C4-2B (cell line): ENCODE results near the gene SND1.

ENCODE experiments used
- H3K27ac ChIP-seq: fragments of 450-650 bp; 2 replicates; pipeline ENCODE4 v1.5.1; 2017
- ZFX ChIP-seq: fragments of 450-650 bp; IDR thresholded peaks from 2 replicates; pipeline ENCODE4 v1.6.1; 2017
- TF ChIP-seq, protein P1 (sequence below): fragments of 450-650 bp; conservative IDR thresholded peaks from 2 replicates; pipeline ENCODE4 v1.5.1; 2017; ENCODE audit warnings: mild to moderate bottlenecking

The SND1 gene

DNA sequence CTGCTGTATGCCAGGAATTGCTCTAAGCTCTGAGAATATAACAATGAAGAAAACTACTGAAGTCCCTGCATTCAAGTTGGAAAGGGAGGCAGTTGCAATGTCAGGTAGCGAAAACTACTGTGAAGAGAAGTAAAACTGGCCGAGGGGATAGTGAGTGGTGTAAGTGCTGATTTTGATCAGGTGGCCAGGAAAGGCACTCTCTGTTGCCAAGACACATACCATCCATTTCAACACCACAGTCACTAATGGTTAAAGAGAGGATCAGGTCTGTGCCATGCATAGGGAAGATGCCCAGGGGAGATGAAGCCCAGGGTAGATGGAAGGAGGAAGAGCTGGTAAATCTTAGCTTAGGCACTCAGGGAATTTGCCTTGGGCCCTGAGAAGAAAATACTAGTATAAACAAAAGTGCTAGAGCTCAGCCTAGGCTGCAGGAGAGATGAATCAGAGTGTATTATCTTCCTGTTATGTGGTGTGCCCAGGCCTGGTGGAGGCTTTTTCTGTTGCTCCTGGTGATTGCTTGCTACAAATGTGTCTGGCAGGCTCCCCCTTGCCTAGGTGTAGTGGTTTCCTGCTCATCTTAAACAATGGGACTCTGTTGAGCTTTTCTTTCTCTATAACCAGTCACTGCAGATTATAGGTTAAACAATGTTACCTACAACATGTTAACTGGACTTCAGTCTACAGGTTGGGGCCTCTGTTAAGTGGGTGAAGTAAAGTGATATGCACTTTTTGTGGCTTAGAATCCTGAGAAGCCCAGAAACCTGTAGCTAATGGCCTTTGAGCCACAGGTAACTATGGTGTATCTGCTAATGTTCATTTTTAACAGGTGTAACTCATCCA lies 253.7 kb downstream of the SND1 start:
- H3K27ac ChIP-seq = no peak overlapping the region

DNA sequence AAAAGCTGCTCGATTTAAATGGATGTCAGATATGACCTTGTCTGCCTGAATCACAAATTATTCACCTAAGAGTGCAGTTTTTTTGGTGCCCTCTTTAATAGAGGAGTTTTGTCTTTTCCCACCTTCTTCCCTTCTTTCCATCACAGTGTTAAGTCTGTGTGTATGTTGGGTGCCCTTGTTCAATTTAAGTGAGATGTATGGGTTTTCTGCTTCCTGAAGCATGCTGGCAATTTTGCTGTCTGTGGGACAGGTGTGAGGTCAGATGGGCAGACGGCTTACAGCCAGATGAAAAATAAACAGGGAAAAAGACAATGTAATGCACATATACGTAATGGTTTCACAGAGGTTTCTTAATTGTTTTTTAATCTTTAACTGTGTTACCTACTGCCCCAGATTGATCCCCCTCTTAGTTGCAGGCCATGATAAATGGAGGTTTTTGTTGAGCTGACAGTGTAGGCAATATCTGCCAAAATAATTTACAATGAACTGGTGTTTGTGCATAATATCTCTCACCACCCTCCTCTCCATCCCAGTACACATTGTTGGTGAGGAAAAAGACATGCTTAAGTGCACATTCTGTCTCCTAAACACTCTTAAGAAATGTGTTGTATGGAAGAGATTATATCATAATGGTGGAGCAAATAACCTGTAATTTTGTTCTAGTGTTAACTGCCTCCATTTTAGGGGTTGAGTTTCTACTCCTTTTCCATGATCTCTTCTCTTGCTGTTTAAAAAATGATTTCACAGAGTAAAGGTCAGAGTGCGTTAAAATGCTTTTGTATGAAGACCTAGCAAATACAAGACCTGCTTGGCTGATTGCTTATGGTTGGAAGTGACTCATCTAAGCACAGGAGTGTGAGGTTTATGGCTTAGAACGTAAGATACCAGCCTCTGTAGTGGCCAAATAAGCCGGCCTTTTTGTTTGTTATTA lies 255.4 kb downstream of the SND1 start:
- TF ChIP-seq ZFX = no peak
- TF ChIP-seq, protein P1, sequence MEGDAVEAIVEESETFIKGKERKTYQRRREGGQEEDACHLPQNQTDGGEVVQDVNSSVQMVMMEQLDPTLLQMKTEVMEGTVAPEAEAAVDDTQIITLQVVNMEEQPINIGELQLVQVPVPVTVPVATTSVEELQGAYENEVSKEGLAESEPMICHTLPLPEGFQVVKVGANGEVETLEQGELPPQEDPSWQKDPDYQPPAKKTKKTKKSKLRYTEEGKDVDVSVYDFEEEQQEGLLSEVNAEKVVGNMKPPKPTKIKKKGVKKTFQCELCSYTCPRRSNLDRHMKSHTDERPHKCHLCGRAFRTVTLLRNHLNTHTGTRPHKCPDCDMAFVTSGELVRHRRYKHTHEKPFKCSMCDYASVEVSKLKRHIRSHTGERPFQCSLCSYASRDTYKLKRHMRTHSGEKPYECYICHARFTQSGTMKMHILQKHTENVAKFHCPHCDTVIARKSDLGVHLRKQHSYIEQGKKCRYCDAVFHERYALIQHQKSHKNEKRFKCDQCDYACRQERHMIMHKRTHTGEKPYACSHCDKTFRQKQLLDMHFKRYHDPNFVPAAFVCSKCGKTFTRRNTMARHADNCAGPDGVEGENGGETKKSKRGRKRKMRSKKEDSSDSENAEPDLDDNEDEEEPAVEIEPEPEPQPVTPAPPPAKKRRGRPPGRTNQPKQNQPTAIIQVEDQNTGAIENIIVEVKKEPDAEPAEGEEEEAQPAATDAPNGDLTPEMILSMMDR = no peak
- H3K27ac ChIP-seq = no peak overlapping the region; the same call in 1 of the 2 replicates

More for the DNA sequence above, 253.7 kb downstream of the SND1 start:
- TF ChIP-seq ZFX = no peak
- TF ChIP-seq, protein P1 = no peak

DNA sequence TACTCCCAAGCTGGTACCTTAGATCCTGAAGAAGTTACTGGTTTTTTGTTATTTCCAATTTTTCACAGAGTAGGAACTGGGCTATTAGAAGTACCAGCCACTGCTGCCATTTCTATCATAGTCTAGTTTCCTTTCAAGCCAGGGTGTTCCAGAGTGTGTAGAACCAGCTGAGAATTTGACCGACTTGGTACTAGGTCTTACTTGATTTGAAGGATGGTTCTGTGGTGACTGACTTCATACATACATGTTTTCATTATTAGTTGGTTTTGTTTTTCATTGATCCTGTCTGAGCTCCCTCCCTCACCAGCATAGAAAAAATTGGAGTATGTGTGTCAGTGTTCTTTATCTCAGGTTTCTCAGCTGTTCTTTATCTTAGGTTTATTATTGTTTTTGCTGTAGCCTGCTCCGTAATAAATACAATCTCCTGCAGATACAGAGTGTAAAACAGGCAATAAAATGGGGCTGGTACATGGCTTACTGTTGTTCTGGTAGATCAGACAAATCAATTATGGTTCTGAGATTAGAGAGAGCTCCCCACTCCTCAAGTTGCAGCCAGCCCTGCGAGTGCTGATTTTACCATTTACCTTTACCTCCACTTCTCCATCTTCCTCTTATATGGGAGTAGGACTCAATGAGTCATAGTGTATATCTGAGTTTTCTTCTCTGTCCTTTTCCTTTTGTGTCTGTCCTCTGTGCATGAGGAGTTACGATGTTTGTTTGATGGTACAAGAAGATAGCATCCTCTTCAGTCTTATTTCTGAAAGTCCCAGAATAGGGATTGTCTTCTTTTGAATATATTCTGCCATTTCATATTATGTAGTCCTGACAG lies 256.6 kb downstream of the SND1 start:
- H3K27ac ChIP-seq = no peak overlapping the region; the same call in 1 of the 2 replicates
- TF ChIP-seq, protein P1 = no peak
- TF ChIP-seq ZFX = no peak

DNA sequence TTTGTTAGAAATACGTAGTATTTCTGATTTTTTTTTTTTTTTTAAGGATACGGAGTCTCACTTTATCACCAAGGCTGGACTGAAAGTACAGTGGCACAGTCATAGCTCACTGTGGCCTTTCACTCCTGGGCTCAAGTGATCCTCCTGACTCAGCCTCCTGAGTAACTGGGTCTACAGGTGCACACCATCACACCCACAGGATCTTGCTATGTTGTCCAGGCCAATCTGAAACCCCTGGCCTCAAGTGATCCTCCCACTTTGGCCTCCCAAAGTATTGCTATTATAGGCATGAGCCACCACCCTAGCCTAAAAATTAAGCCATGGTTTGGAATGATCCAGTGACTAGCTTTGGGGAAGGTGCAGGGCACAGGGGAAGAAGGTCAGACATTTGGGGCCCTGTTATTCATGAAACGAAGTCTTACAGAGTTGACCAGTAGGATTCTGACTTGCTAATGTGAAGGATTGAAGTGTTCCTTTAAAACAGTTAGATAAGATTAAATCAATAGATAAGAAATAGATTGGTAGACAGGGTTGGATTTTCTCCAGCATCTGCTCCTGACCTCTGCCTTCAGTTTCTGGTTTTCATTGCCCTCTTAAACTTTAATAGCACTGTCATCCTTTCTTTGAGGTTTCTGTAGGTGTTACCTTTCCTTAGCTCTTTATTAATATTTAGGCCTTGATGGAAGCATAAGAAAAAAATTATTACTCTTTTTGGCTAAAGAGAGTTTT lies 257.6 kb downstream of the SND1 start:
- no peak for TF ChIP-seq ZFX
- TF ChIP-seq, protein P1 = no peak
- H3K27ac ChIP-seq = peak overlapping the region; percentile 66

DNA sequence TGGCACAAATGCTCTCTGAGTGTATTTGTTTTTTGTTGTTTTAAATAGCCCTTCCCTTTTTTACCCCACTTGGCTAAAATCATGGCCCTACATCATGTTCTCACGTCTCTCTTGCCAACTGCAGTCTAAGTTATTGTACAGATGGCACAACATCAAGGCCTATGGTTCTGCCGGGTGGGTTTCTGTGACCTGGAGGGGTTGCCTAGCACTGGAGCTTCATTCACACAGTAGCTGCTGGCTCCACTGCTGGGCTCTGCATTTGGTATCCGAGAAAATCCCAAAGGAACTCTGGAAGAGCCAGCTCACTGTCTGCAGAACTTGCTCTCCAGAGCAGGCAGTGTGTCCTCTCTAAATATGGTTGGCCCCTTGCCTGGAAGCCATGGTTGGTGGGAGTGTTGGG lies 258.7 kb downstream of the SND1 start:
- H3K27ac ChIP-seq = peak overlapping the region; percentile 66
- TF ChIP-seq, protein P1 = no peak
- no peak for TF ChIP-seq ZFX

DNA sequence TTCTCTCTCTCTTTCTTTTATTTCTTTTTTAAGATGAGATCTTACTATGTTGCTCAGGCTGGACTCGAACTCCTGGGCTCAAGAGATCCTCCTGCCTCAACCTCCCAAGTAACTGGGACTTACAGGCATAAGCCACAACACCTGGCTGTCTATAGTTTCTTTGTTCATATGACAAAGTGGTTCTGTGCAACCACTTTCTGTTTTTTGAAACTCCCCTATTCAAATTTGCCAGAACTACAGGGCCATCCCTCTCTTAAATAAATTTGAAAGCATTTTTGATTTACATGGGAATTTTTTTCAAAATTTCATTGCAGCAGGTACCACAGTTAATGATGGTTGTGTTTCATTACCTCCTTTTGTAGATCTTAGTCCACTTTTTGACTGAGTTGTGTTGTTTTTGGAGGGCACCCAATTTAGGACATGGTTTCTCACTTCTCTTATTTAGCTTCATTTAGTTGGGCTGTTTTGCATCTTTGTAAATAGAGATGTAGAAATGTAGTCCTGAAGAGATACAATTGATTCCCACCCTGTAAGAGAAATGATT lies 260.0 kb downstream of the SND1 start:
- H3K27ac ChIP-seq = no peak overlapping the region

More for the DNA sequence above, 260.0 kb downstream of the SND1 start:
- no peak for TF ChIP-seq ZFX
- TF ChIP-seq, protein P1 = no peak
